ENCODE data around the gene DOCK10.

The DOCK10 gene

DNA sequence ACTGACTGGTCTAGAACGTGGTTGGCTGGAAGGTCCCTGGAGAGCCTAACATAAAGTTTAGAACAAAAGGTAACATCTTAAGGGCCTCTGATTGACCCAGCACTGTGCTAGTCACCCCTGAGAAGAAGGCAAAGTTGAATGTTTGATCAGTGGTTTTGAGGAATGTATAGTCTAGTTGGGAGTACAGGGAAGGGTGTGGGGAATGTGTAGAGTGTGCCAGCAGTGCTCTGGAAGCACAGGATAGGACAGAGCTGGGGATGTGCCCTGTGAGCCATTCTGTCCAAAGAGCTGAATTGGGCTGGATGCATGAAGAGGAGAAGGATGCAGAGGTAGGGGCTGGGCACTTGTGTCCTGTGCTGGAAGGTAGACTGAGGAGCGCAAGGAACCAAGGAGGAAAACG is 41.0 kb upstream of the DOCK10 start:
- H3K4me3 ChIP-seq (ENCODE audit: low read depth in 1 of 2, low read length in 1 of 2): no peak overlapping the region
- H3K4me1 ChIP-seq (ENCODE audit: control insufficient read depth in 1 of 2, insufficient read depth in 1 of 2, low read depth in 1 of 2, low read length in 1 of 2): no peaks in the 10 kb centered on the region
- no peaks in the 10 kb centered on the region for H3K36me3 ChIP-seq
- no peak overlapping the region for H3K27ac ChIP-seq
- TF ChIP-seq, protein P1, sequence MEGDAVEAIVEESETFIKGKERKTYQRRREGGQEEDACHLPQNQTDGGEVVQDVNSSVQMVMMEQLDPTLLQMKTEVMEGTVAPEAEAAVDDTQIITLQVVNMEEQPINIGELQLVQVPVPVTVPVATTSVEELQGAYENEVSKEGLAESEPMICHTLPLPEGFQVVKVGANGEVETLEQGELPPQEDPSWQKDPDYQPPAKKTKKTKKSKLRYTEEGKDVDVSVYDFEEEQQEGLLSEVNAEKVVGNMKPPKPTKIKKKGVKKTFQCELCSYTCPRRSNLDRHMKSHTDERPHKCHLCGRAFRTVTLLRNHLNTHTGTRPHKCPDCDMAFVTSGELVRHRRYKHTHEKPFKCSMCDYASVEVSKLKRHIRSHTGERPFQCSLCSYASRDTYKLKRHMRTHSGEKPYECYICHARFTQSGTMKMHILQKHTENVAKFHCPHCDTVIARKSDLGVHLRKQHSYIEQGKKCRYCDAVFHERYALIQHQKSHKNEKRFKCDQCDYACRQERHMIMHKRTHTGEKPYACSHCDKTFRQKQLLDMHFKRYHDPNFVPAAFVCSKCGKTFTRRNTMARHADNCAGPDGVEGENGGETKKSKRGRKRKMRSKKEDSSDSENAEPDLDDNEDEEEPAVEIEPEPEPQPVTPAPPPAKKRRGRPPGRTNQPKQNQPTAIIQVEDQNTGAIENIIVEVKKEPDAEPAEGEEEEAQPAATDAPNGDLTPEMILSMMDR (IDR thresholded peaks at IDR 0.05): no peak
- H3K27me3 ChIP-seq: no peaks in the 10 kb centered on the region
- H3K9me3 ChIP-seq: no peaks in the 10 kb centered on the region

DNA sequence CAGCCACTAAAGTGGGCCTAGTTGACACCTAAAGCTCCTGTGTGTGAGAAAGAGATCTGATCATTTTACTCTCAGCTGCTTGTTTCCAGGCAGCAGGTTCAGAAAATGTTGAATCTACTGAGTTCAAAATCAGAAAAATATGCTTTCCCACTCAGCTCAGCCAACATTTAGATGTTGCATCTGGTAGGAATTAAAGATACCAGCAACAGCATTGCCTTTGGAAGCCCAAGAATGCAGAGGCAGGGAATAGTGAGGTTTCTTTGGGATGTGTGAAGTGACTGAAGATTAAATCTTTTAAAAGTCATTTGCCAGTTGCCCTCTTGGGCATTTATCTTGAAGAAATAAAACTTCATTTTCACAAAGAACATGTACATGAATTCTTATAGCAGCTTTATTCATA is 33.9 kb upstream of the DOCK10 start:
- Histone ChIP-seq H3K27ac (no peak overlapping the region), H3K36me3 (no peaks in the 10 kb centered on the region), H3K4me1 (ENCODE audit: control insufficient read depth in 1 of 2, insufficient read depth in 1 of 2, low read depth in 1 of 2, low read length in 1 of 2) (no peaks in the 10 kb centered on the region), H3K27me3 (no peaks in the 10 kb centered on the region), H3K4me3 (ENCODE audit: low read depth in 1 of 2, low read length in 1 of 2) (no peak overlapping the region), H3K9me3 (no peaks in the 10 kb centered on the region)
- TF ChIP-seq, protein P1 (IDR thresholded peaks at IDR 0.05): no peak

DNA sequence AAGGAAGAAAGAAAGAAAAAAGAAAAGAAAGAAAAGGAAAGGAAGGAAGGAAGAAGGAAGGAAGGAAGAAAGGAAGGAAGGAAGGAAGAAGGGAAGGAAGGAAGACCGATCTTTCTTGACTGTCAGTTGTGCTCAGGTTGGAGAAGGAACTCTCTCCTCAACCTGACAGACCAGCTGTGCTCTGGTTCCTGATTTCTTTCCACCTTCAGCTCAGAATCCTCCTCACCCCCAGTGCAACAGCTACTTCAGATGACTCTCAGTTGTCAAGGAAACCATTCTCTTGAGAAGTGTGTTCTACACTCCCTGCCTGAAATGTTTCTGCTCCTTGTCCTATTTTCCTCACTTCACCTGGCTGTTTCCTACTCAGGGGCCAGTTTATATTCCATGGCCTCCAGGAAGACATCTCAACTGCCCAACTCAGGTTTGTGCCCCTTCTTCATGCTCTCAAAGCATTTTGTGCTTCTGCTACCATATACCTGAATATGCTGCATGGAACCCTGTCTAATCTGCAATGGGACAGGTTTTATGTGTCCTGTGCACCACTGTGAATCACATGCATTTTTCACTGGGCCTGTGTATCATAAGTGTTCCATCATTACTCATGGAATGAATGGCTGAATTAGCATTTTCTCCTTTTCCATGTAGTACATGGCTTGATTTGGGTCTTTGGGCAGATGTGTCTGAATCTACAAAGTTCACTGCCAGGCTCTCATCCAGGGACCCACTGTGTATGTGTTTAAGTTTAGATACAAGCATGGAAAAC is 32.8 kb upstream of the DOCK10 start:
- Histone ChIP-seq H3K36me3 (no peaks in the 10 kb centered on the region), H3K4me3 (ENCODE audit: low read depth in 1 of 2, low read length in 1 of 2) (no peak overlapping the region), H3K9me3 (no peaks in the 10 kb centered on the region), H3K4me1 (ENCODE audit: control insufficient read depth in 1 of 2, insufficient read depth in 1 of 2, low read depth in 1 of 2, low read length in 1 of 2) (no peaks in the 10 kb centered on the region), H3K27ac (no peak overlapping the region), H3K27me3 (no peaks in the 10 kb centered on the region)
- TF ChIP-seq, protein P1 (IDR thresholded peaks at IDR 0.05): no peak

DNA sequence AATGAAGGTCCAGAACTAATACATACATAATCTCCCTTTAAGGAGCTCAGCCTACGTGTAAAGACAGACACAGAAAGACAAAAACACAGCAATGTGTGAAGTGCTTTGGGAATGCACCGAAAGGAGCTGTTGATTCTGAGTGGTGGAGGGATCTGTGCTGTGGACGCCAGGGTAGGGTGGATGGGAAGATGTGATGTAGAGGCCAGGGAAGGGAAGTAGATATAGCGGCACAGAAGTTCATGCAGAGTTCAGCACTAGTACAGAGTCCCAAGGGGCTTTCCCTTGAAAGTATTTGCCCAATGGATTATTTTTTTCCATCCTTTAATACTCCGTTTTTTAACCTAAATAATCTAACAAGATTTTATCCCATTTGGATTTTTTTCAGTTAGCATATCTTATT is 32.1 kb upstream of the DOCK10 start:
- TF ChIP-seq, protein P1 (IDR thresholded peaks at IDR 0.05): no peak
- H3K36me3 ChIP-seq: no peaks in the 10 kb centered on the region
- H3K27ac ChIP-seq: no peak overlapping the region
- no peaks in the 10 kb centered on the region for H3K4me1 ChIP-seq (ENCODE audit: control insufficient read depth in 1 of 2, insufficient read depth in 1 of 2, low read depth in 1 of 2, low read length in 1 of 2)
- H3K4me3 ChIP-seq (ENCODE audit: low read depth in 1 of 2, low read length in 1 of 2): no peak overlapping the region
- no peaks in the 10 kb centered on the region for H3K9me3 ChIP-seq
- no peaks in the 10 kb centered on the region for H3K27me3 ChIP-seq

DNA sequence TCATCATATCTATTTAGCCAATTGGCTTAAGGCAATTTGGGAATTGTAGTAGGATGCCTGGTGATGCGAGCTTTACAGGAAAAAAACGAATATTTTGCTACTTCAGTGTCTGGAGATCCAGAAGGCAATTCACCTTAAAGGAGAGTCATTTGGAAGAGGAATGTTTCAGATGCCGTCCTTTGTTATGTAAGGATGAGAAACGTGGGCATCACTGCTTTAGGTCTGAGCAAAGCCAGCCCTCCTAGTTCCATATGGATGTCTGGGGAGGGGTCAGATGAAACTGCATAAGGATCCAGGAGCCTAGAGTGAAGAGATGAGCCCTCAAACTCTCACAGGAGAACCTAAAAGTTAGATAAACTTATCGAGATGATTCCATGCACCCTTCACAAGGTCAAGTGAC is 30.9 kb upstream of the DOCK10 start:
- TF ChIP-seq, protein P1 (IDR thresholded peaks at IDR 0.05): no peak
- no peaks in the 10 kb centered on the region for H3K4me1 ChIP-seq (ENCODE audit: control insufficient read depth in 1 of 2, insufficient read depth in 1 of 2, low read depth in 1 of 2, low read length in 1 of 2)
- H3K9me3 ChIP-seq: no peaks in the 10 kb centered on the region
- no peaks in the 10 kb centered on the region for H3K27me3 ChIP-seq
- no peak overlapping the region for H3K27ac ChIP-seq
- H3K36me3 ChIP-seq: no peaks in the 10 kb centered on the region
- H3K4me3 ChIP-seq (ENCODE audit: low read depth in 1 of 2, low read length in 1 of 2): no peak overlapping the region

All from neutrophil (primary cell).